NCI-H2196 (cell line): ENCODE data around the gene PFKL.

Experiments
- DNase-seq: peaks from one replicate; lab custom pipeline; 2025; ENCODE audit not compliant: unreplicated experiment; lab: John Stamatoyannopoulos, UW

Gene PFKL

DNA sequence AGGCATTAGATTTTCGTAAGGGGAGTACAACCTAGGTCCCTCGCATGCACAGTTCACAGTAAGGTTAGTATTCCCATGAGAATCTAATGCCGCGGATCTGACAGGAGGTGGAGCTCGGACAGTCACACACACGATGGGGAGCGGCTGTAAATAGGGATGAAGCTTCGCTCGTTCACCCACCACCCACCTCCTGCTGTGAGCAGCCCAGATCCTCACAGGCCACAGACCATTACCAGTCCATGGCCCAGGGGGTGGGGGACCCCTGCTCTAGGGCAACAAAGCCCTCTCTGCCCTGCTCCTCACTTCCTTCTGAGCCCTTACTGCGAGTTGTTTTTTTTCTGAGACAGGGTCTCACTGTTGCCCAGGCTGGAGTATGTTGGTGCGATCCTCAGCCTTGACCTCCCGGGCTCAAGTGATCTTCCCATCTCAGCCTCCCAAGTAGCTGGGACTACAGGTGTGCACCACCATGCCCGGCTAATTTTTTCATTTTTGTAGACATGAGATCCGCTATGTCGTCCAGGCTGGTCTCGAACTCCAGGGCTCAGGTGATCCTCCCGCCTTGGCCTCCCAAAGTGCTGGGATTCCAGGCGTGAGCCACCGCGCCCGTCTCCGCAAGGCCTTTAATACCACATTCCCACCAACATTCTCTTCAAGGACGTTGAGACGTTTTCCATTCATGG, 74.9 kb downstream of the PFKL start:
- DNase-seq, result no peak

DNA sequence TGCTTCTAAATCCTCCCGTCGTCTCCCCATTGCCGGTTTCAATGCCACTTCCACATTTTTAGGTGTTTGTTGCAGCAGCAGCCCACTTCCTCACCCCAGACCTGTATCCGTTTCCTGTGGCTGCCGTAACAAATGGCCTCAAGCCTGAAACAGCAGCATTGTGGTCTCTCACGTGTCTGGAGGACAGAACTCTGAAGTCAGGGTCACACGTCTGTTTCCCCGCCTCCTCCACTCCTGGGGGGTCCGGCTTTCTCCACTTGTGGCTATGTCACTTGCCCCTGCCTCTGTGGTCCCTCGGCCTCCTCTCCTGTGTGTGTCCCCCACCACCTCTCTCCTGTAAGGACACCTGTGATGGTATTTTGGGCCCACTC, 75.4 kb downstream of the PFKL start:
- DNase-seq, result no peak

DNA sequence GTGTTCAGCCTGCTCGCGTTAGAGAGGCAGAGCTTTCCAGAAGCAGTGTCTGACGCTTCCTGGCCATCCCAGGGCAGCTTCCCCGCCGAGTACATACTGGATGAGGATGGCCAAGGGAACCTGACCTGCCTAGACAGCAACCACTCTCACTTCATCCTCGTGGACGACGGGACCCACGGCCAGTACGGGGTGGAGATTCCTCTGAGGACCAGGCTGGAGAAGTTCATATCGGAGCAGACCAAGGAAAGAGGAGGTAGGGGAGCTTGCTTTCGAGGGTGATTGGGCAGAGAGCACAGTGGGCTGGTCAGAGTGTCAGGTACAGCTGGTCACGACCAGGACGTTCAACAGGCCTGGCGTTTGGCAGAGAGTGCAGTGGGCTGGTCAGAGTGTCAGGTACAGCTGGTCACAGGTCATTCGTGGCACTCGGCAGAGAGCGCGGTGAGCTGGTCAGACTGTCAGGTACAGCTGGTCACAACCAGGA, 75.9 kb downstream of the PFKL start:
- no peak for DNase-seq

DNA sequence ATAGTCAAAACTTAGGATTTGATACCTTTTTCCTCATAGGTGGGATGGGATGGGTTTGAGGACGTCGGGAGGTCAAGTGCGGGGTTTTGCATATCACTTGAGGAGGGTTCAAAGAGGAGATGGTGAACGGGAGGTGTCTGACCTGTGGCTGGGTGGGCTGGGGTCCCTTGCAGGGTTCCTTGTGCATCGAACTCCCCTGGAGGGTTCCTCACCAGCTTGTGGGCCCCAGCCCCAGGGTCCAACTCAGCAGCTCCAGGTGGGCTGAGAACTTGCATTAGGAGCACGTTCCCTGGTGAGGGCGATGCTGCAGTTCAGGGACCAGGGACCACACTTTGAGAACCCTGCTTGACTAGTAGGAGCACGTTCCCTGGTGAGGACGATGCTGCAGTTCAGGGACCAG, 76.8 kb downstream of the PFKL start:
- DNase-seq, result no peak
